GM21367 (cell line): ENCODE measurements around the gene ERO1B.

ENCODE experiments used
- ATAC-seq: cut with Tn5 transposase; IDR thresholded peaks from one replicate; pipeline ENCODE4 v1.9.1; 2021; ENCODE audit not compliant: unreplicated experiment

The ERO1B gene

DNA sequence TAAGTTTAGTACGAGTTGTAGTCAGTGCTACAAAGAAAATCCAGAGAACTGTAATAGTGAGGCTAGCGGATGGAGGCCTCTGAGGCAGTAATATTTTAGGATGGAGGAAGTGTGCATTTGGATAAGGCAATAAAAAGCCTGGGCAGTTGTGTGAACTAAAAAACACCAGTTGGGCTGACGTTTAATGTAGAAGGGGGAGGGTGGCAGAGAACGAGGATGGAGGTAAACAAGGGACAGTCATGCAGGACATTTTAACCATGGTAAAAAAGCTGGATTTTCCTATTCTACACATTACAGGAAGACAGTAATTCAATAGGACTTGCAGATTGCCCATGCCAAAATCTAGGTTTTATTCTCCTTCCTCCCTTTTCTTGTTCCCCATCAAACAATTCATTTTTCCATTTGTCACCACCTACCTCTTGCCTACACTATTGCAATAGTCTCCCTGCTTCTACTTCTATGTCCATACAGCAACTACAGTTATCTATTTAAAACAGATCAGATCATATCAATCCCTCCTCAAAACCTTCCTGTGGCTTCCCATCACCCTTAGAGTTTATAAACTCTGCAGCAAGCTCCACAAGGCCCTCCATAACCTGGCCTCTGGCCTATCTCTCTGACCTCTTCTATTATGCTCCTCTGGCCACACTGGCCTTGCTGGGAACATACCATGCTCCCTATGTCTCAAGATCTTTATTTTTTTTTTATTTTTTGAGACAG is 27.7 kb downstream of the ERO1B start:
- ATAC-seq: no peak

DNA sequence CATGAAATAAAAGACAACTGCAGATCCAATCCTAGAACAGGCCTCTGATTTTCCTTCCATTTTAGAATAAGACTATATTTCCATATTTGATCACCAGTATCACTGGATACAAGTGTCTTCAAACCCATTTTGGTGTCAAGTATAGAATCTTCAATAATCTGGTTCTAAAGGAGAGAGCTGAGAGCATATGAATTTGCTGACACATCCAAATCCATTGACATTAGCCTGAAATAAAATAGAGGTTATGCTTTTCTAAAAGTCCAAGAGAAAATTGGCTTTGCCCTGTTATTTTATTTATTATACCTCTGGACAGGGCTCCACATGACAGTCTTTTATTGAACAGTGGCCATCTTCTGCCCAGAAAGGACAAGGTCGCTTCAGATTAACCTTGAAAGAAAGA is 28.6 kb downstream of the ERO1B start:
- no peak for ATAC-seq

DNA sequence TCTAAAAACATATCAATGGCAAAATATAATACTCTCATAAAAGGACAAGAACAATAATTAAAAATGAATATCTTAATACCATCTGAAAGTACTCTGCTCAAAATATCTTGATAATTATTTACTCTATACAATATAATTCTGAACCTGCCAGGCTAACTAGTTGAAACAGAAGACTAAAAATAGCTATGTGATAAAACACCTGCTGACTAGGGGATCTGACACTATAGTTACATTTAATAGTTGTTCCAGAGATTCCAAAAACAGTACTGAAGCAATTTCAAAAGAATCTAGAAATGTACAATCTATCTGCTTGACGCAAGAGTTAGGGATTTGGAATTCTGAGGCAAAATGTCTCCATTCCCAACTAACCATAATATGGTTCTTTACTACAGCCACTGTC is 30.2 kb downstream of the ERO1B start:
- no peak for ATAC-seq

DNA sequence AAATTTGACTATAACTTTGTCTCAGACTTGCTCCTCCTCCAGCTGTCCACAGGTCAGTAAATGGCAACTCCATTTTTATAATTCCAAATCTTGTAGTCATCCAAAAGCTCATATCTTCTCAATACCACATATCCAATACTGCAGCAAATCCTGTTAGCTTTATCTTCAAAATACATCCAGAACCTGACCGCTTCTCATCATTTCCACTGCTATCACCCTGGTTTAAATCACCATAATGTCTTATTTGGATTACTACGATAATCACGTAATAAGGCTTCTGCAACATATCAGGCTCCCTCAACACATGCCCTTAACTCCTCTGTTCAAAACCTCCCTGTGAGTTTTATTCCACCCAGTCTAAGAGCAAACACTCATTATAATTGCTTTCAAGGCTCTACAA is 34.5 kb downstream of the ERO1B start:
- ATAC-seq: no peak

DNA sequence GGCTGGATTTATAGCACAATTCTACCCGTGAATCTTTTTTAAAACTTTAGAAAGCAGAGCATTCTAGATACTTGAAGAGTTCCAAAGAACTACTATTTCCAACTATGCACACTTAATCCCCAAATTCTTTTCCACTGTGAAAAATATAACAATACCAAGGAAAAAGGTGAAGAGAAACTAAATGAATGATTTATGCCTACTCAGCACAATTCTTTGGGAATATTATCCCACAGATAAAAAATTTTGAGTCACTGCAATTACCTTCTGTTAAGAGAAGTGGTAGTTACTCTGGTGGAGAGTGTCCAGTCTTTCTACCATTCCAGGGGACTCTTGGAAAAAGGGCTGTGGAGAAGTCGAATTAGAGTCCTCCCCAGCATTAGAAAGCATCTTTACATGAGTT is 39.2 kb downstream of the ERO1B start:
- ATAC-seq: no peak

DNA sequence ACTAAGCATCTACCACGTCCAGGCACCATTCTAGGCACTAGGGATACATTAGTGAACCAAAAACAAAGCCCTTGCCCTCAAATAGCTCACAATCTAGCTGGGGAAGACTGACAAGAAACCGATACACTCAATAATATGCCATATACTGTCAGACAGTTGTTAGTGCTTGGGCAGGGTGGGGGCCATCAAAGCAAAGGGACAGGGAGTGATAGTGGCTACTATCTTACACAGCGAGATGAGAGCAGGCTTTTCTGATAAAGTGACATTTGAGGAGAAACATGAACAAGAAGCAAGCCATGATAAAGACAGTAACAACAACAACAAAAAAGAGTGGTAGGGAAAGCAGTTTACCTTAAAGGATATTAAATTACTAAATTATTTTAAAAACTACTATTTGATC is 41.1 kb downstream of the ERO1B start:
- ATAC-seq: no peak

DNA sequence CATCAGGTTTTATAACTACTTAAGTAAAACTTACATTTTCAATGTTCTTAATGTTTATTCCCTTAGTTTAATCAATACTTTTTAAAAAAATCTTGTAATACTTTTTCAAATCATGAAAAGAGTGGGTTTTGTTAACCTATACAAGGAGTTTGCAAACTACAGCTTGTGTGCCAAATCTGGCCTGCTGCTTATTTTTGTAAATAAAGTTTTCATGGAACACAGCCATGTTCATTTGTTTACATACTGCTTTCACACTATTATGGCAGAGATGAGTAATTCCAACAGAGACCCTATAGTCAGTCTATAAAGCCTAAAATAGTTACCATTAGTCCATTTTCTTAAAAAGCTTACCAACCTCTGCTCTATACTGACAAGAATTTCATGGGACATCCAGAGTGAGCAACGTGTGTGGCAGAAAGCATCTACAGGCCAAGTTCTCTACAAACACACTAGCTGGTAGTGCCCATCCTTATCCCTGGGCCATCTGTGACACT is 42.6 kb downstream of the ERO1B start:
- ATAC-seq: no peak

DNA sequence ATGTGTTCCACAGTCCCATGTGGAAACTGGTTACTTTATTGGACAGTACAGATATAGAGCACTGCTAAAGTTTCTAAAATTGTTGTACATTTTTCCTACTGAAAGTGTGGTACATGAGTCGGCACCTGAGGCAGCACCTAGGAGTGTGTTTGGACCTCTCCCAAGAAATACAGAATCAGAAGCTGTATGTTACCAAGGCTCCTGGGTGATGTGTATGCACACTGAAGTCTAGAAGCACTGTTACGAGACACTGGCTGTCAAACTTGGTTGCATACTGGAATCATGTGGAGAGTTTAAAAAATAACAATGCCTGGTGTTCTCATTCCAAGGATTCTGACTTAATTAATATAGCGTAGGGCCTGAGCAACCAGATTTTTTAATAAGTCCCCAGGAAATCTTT is 46.6 kb downstream of the ERO1B start:
- no peak for ATAC-seq

DNA sequence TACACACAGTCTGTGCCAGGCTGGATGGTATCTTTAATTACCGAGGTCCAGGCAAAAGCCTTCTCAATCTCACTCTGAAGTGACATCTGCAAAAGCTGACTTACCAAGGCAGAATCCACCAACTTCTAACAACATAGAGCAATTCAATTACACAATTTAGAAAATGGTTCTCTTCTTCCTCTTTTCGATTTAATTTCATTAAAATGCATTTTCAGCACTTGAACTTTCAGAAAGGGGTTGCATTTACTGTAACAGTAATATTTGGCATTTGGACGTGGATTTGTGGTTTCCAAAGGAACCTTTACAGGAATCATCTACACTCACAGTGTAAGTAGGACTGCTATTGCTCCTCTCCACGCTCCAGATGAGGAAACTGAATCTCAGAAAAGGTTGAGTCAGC is 53.3 kb downstream of the ERO1B start:
- ATAC-seq: no peak

DNA sequence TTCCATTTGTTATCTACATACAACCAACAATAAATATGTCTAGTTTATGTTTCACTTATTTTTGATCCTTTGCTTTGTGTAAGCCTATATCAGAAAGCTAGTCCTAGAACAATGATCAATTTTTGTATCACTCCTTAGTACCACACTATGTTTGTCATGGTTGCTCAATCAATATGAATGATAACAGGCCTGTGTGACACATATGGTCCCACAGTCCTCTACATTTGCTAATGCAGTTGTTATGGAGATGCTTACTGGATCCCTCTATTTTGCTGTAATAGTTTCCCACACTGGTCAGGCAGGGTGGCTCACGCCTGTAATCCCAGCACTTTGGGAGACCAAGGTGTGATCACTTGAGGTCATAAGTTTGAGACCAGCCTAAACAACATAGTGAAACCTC is 59.1 kb downstream of the ERO1B start:
- ATAC-seq: no peak

DNA sequence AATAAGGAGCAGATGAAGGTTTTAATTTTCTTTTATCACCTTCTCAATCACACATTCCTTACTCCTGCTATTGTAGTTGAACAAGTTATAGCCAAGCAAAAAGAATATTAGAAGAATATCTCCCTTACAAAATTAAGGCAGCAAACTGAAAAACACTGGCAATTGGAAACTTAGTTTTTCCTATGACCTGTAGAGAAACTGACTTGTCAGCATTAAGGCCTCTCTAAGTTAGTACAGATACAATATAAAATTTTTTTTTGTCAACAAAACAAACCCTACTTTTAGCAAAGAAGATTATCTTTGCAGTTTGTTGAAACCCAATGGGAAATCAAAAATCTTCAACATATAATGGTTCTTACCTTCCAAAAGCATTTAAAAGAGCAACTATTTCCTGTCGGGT is 61.3 kb downstream of the ERO1B start:
- no peak for ATAC-seq

DNA sequence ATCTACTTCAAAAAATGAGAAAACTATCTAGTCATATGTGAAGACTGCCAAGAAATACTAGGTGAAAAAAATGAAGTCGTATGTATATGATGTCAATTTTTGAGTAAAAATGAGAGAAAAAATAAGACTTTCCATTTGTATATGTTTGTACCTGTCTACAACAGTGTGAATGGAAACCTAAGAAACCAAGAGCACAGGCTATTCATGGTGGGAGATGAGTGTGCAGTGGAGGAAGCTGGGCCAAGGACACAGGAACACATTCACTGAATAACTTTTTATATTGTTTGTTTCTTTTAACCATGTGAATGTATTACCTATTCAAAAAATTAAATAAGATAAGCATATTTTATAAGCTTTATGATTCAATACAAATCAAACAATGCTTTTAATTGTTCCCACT is 67.0 kb downstream of the ERO1B start:
- no peak for ATAC-seq

DNA sequence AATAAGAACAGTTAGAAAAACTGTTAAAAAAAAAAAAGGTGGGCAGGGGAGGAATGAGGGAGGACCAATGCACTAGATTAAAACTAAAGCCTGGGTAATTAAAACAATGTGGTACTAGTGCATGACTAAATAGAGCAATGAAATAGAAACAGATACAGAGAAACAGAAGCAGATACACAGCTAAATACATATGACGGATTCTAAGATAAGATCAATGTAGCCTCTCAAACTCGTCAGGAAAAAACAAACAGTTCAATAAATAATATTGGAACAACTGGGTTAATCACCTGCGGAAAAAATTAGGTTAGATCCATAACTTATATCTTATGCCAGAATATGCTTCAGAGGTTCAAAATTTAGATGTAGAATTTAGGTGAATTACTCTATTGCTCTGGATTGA is 68.2 kb downstream of the ERO1B start:
- no peak for ATAC-seq

DNA sequence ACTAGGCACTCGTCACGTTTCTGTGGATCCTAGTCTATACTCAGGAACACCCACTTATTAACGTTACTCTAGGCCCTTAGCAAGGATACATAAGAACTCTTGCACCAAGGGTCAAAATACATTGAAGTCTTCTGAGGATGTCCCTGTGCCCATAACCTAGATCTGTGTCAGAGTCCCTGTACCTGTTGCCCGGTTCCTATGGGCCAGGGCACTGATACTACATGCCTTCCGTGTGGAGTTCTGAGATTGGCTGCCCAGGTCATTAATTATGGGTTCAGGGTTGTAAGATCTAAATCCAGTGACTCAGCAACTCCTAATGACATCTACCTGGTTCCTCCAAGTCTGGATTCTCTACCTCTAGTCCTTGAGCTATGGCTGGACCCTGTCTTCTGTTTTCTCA is 69.9 kb downstream of the ERO1B start:
- no peak for ATAC-seq

DNA sequence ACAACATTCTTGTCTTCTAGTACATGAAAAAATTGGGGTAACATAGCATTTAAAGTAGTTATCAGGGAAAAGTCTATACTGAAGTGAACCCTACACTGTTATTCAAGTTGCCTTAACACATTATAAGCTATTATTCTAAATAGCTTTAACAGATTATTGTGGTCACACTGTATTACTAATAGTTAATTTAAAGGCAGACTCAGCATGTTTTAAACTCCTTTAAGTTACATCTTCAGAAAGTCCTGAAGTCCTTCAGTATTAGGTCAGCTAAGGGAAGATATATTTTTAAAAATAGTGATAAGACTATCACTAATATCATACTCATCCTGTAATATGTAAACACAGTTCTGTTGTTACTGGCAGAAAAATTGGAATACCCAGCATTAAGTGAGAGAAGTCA is 72.0 kb downstream of the ERO1B start:
- no peak for ATAC-seq

DNA sequence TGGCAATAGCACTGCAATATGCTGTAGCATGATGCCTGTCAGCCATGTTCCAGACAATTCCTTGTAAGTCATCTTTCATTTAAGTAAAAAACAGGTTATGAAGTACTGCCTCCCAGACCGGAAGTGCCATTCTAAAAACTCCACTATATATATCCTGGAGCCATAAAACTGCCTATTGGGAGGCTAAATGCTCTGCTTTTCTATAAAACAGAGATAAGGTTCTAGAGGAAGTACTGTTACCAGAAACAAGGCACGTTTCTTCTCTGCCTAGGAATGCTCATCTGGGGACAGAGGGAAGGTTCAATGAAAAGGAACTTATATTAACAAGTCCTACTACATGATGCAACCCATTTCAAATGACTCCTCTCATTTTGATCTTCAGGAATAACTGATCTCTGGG is 72.6 kb downstream of the ERO1B start:
- no peak for ATAC-seq

DNA sequence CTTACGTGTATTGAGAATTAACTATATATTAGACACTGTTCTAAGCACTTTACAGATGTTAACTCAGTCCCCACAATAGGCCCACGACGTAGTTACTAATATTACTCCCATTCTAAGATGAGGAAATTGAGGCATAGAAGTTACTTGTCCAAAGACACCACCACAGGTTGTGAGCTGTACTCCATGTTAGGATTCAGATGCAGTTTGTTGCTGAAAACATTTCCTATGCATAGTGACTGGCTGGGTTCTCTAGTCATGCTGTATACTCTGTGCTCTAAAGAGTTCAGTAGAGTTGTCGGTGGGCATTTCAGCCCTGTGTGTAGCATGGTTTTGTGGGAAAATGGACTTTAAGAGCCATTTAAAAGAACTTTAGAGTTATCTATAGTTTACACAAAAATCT is 74.2 kb downstream of the ERO1B start:
- ATAC-seq: no peak

DNA sequence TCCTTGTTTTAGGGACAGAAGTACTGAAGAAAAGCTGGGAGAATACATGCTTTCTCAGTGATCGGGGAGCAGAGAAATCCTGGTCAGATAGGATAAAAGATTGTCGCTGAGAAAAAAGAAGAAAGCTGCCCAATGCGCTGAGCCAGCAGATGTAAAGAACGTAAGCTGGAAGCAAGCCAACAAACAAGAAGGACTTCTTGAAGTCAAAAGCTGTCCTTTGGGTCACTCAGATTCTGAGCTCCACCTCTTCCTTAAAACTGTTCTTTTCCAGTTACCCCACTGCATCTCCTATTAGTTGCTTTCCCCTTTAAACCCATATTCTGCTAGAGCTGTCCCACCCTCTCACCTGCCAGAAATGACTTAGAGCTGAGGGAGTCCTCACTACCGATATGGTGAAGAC is 74.6 kb downstream of the ERO1B start:
- no peak for ATAC-seq

DNA sequence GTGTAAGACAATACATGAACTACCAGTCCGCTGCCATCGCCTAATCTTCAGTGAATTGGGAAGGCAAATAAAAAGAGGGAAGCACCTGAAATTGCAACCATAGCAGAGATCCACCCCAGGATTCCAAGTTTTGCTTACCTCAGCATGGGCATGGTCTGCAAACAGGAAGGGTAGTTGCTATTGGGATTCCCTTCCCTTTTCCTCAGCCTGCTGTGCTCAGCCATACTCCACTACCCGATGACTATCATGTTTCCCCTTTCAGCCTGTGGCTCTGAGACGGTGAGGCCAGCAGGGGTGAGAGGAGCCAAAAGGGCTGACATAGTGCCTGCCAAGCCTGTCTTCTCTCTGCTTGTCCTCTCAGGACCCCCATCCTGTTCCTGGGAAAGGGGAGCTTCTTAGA is 75.2 kb downstream of the ERO1B start:
- no peak for ATAC-seq

DNA sequence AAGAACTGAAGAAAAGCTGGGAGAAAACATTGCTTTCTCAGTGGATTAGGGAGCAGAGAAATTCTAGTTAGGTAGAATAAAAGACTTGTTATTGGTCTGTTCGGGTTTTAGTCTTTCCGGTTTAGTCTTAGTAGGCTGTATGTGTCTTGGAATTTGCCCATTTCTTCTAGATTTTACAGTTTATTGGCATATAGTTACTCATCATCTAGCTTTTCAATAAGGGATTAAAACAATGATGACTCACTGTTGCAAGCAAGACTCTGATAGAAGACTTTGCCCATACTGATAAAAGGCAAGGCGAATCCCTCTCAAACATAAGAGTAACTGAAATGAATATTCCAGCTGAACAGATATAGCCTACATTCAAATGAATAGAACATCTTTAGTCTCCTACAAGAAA is 77.1 kb downstream of the ERO1B start:
- ATAC-seq: no peak

DNA sequence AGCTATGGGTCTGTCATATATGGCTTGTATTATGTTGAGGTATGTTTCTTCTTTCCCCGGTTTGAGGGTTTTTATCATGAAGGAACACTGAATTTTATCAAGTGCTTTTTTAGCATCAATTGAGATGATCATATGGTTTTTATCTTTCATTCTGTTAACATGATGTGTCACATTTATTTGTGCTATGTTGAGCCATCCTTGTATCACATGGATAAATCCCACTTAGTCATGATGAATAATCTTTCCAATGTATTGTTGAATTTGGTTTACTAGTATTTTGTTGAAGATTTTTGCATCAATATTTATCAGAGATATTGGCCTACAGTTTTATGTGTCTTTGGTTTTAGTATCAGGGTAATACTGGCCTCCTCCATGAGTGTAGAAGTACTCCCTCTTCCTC is 77.7 kb downstream of the ERO1B start:
- ATAC-seq: no peak

DNA sequence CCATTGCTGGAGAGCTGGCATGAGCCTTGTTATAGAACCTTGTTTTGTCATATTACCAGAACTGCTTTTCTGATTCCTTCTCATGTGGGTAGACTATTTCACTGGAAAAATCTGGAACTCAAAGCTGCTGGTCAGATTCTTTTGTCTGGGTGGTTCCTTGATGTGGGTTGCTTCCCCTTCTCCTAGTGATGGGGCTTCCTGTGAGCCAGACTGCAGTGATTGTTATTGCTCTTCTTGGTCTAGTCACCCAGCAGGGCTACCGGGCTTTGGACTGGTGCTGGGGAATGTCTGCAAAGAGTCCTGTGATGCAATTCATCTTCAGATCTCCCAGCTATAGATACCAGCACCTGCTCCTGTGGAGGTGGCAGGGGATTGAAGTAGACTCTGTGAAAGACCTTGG is 80.0 kb downstream of the ERO1B start:
- ATAC-seq: no peak

DNA sequence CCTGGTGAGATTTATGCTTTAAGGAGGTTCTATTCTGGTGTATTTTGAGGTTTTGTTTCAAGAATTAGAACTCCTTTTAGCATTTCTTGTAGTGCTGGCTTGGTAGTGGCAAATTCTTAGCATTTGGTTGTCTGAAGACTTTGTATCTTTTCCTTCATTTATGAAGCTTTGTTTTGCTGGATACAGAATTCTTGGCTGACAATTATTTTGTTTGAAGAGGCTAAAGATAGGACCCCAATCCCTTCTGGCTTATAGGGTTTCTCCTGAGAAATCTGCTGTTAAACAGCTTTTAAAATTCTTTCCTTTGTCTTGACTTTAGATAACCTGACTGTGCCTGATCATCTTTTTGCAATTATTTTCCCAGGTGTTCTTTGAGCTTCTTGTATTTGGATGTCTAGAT is 80.8 kb downstream of the ERO1B start:
- no peak for ATAC-seq
